Subcutaneous abdominal adipose tissue (tissue), 5 donors: ENCODE data around the gene SLC8A3.
"Not testable (repeated sequence)": the region's sequence is repeated elsewhere in the genome, so short reads cannot be mapped to it uniquely, and the experiment has no call there.

ENCODE experiments used
- H3K27ac ChIP-seq: one replicate; pipeline ENCODE4 v1.7.0; 2013; ENCODE audit warnings: low read depth, mild to moderate bottlenecking, inconsistent platforms, low read length, moderate library complexity
- H3K27me3 ChIP-seq, 5 donors: one replicate each; pipeline ENCODE4 v1.7.0; 2013; ENCODE audit warnings: low read length in 5 of 5, inconsistent platforms in 1 of 5; ENCODE audit not compliant: control insufficient read depth in 5 of 5, insufficient read depth in 4 of 5
- H3K36me3 ChIP-seq, 5 donors: one replicate each; pipeline ENCODE4 v1.7.0; 2013; ENCODE audit warnings: low read length in 5 of 5; ENCODE audit not compliant: control insufficient read depth in 5 of 5, insufficient read depth in 5 of 5
- H3K4me1 ChIP-seq, 5 donors: one replicate each; pipeline ENCODE4 v1.7.0; 2013; ENCODE audit warnings: low read length in 5 of 5, mild to moderate bottlenecking in 3 of 5, moderate library complexity in 1 of 5; ENCODE audit not compliant: control insufficient read depth in 5 of 5, insufficient read depth in 5 of 5
- H3K4me3 ChIP-seq, 5 donors: one replicate each; pipeline ENCODE4 v1.7.0; 2013; ENCODE audit warnings: low read length in 5 of 5, low read depth in 1 of 5
- H3K9ac ChIP-seq, 5 donors: one replicate each; pipeline ENCODE4 v1.7.0; 2013; ENCODE audit warnings: low read length in 5 of 5, mild to moderate bottlenecking in 4 of 5, moderate library complexity in 3 of 5
- H3K9me3 ChIP-seq, 5 donors: one replicate each; pipeline ENCODE4 v1.7.0; 2013; ENCODE audit warnings: low read length in 5 of 5; ENCODE audit not compliant: control insufficient read depth in 5 of 5
- donor health status: healthy.
- donor health status: healthy.
- donor health status: healthy.
- donor health status: healthy.
- donor health status: healthy.

The SLC8A3 gene

GRCh38 chr14:70188659-70189455, at the start of gene SLC8A3:
Gene SLC8A3, minus strand, starts transcription at chr14:70188951. Its CDS starts 20,529 bp downstream, at chr14:70168422.
- peaks cover 0 to 28% (median 26%) of the 10 kb centered on the region in 5 donors for H3K4me1 ChIP-seq
- H3K9ac ChIP-seq, result no peak within 1 kb of the TSS
- no peak within 1 kb of the TSS for H3K27ac ChIP-seq
- no peaks in the 10 kb centered on the region for H3K9me3 ChIP-seq
- H3K27me3 ChIP-seq, result peaks cover 21 to 63% (median 33%) of the 10 kb centered on the region in 5 donors
- peak within 1 kb of the TSS; percentile 30 to 57 (median 56) for H3K4me3 ChIP-seq
- H3K36me3 ChIP-seq, result no peaks in the 10 kb centered on the region

- peaks cover 0 to 4% (median 0%) of the 10 kb centered on the region in 5 donors for H3K27me3 ChIP-seq
- H3K36me3 ChIP-seq, result no peaks in the 10 kb centered on the region
- H3K4me3 ChIP-seq, result no peak overlapping the region
- peaks cover 0 to 5% (median 0%) of the 10 kb centered on the region in 5 donors for H3K9me3 ChIP-seq
- H3K27ac ChIP-seq, result no peak overlapping the region
- H3K9ac ChIP-seq, result no peak overlapping the region
- no peaks in the 10 kb centered on the region for H3K4me1 ChIP-seq
Measured at GRCh38 chr14:70237710-70238109, 49.0 kb upstream of the SLC8A3 start.

GRCh38 chr14:70234066-70234950, 45.6 kb upstream of the SLC8A3 start:
- H3K4me3 ChIP-seq, result no peak overlapping the region

GRCh38 chr14:70231756-70232544, 43.2 kb upstream of the SLC8A3 start:
- H3K27ac ChIP-seq, H3K36me3 ChIP-seq, H3K9ac ChIP-seq, H3K4me3 ChIP-seq, H3K4me1 ChIP-seq, H3K27me3 ChIP-seq, H3K9me3 ChIP-seq: not testable (repeated sequence)

More at GRCh38 chr14:70234066-70234950, 45.6 kb upstream of the SLC8A3 start:
- Histone ChIP-seq H3K36me3 (no peaks in the 10 kb centered on the region), H3K27ac (no peak overlapping the region), H3K27me3 (peaks cover 0 to 3% (median 0%) of the 10 kb centered on the region in 5 donors), H3K9ac (no peak overlapping the region), H3K9me3 (no peaks in the 10 kb centered on the region), H3K4me1 (no peaks in the 10 kb centered on the region)

- not testable (repeated sequence) for H3K27ac ChIP-seq, H3K4me3 ChIP-seq, H3K4me1 ChIP-seq, H3K36me3 ChIP-seq, H3K9ac ChIP-seq, H3K9me3 ChIP-seq, H3K27me3 ChIP-seq
Measured at GRCh38 chr14:70229877-70230640, 41.3 kb upstream of the SLC8A3 start.

- Histone ChIP-seq H3K27ac (no peak overlapping the region), H3K9ac (no peak overlapping the region), H3K4me1 (no peaks in the 10 kb centered on the region), H3K36me3 (no peaks in the 10 kb centered on the region), H3K27me3 (peaks cover 0 to 2% (median 0%) of the 10 kb centered on the region in 5 donors), H3K9me3 (no peaks in the 10 kb centered on the region), H3K4me3 (no peak overlapping the region)
Measured at GRCh38 chr14:70213721-70214282, 25.1 kb upstream of the SLC8A3 start.

- no peaks in the 10 kb centered on the region for H3K9me3 ChIP-seq
- H3K9ac ChIP-seq, result no peak overlapping the region
- no peaks in the 10 kb centered on the region for H3K36me3 ChIP-seq
- peaks cover 0 to under 1% (median 0%) of the 10 kb centered on the region in 5 donors for H3K27me3 ChIP-seq
- no peaks in the 10 kb centered on the region for H3K4me1 ChIP-seq
- H3K27ac ChIP-seq, result no peak overlapping the region
- no peak overlapping the region for H3K4me3 ChIP-seq
Measured at GRCh38 chr14:70212752-70213151, 24.0 kb upstream of the SLC8A3 start.

- H3K27ac ChIP-seq, result no peak overlapping the region
- H3K27me3 ChIP-seq, result peaks cover 0 to 11% (median 2%) of the 10 kb centered on the region in 5 donors
- H3K36me3 ChIP-seq, result no peaks in the 10 kb centered on the region
- no peaks in the 10 kb centered on the region for H3K9me3 ChIP-seq
- H3K4me3 ChIP-seq, result no peak overlapping the region
- H3K4me1 ChIP-seq, result no peaks in the 10 kb centered on the region
- H3K9ac ChIP-seq, result no peak overlapping the region
Measured at GRCh38 chr14:70208380-70208779, 19.6 kb upstream of the SLC8A3 start.

- peaks cover 0 to 11% (median 6%) of the 10 kb centered on the region in 5 donors for H3K27me3 ChIP-seq
- no peak overlapping the region for H3K9ac ChIP-seq
- peaks cover 0 to 4% (median 0%) of the 10 kb centered on the region in 5 donors for H3K9me3 ChIP-seq
- no peak overlapping the region for H3K4me3 ChIP-seq
- H3K27ac ChIP-seq, result no peak overlapping the region
- no peaks in the 10 kb centered on the region for H3K36me3 ChIP-seq
- H3K4me1 ChIP-seq, result no peaks in the 10 kb centered on the region
Measured at GRCh38 chr14:70203686-70204085, 14.9 kb upstream of the SLC8A3 start.
